ENCODE measurements around the gene POGZ. TPM values are rescaled to one million over a fixed set of nuclear protein-coding genes. Genes with fewer than 3 reads are reported as not detected.

The POGZ gene
- total and polyA plus RNA-seq, 3 experiments from 2014 or later, result 11.3 to 65.3 (median 60.1) TPM

DNA sequence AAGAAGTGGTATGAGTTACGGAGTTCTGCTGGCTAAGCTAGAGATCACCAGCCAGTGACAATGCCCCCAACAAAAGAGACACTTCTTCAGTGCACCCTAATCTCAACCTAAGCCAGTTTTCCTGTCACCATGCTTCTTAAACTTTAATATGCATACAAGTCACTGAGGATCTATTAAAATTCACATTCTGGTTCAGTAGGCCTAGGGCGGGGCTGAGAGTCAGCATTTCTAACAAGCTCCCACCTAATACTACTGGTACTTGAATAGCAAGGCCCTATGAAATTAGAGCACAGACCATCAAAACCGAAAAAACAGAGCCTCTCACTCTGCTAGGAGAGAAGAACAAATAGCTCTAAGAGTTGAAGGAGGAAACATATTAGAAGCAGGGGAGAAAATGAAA lies 52.0 kb downstream of the POGZ start:
- Mint-ChIP-seq H3K4me3 (no peak overlapping the region), H3K27ac (peak overlapping the region in 3 of 8 donors; percentile 63 to 93 (median 85))

DNA sequence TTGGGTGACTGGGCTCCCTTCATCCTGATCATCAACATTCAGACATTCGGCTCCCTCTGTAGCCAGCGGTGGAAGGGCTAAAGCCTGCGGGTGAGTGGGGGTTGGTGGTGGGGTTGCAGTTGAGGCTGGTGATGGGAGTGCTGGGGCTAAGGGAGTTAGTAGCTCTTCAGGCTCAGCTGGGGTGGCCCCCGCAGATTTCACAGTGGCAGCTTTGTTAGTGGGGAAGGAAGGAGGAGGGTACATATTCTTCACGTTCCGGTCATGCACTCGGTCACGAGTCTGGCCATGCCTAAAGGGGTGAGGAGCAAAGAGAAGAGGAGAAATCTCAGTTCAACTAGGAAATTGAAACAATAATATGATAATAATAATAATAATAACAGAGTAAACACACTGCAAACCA lies 53.1 kb downstream of the POGZ start:
- peaks cover 4 to 8% (median 7%) of the 10 kb centered on the region in 3 donors for H3K4me1 Mint-ChIP-seq
- H3K36me3 Mint-ChIP-seq, result peaks cover 0 to 93% (median 26%) of the 10 kb centered on the region in 3 donors
- peak overlapping the region in 3 of 8 donors; percentile 47 to 91 (median 77) for H3K27ac Mint-ChIP-seq
- no peak overlapping the region for H3K4me3 Mint-ChIP-seq
- Histone ChIP-seq H3K27ac (ENCODE audit: low read depth, low read length) (no peak overlapping the region), H3K27me3 (ENCODE audit: insufficient read depth, low read length, poor library complexity, severe bottlenecking) (no peaks in the 10 kb centered on the region), H3K4me1 (ENCODE audit: insufficient read depth, low read length) (peaks cover 3% of the 10 kb centered on the region), H3K9me3 (ENCODE audit: low read length) (no peaks in the 10 kb centered on the region), H3K4me3 (ENCODE audit: low read length) (no peak overlapping the region), H3K36me3 (ENCODE audit: insufficient read depth, low read length) (peaks cover 61% of the 10 kb centered on the region)
- H3K9me3 Mint-ChIP-seq, result no peaks in the 10 kb centered on the region
- no peak for DNase-seq
- no peaks in the 10 kb centered on the region for H3K27me3 Mint-ChIP-seq
- CTCF ChIA-PET, result no interaction called here
- POLR2A ChIA-PET, result no interaction called here

More for the DNA sequence above, 52.0 kb downstream of the POGZ start:
- no peak overlapping the region for H3K4me3 ChIP-seq (ENCODE audit: low read length)
- peaks cover 58% of the 10 kb centered on the region for H3K36me3 ChIP-seq (ENCODE audit: insufficient read depth, low read length)
- H3K27me3 Mint-ChIP-seq, result no peaks in the 10 kb centered on the region
- ChIA-PET POLR2A (no interaction called here), CTCF (interaction anchor here (1.0 kb wide), 1 partner anchor 11 kb away, joined by 4 read pairs; no protein-coding TSS in a partner anchor)
- no peaks in the 10 kb centered on the region for H3K9me3 Mint-ChIP-seq
- no peaks in the 10 kb centered on the region for H3K4me1 Mint-ChIP-seq
- no peaks in the 10 kb centered on the region for H3K27me3 ChIP-seq (ENCODE audit: insufficient read depth, low read length, poor library complexity, severe bottlenecking)
- no peaks in the 10 kb centered on the region for H3K4me1 ChIP-seq (ENCODE audit: insufficient read depth, low read length)
- no peak for DNase-seq
- no peak overlapping the region for H3K27ac ChIP-seq (ENCODE audit: low read depth, low read length)
- peaks cover 0 to 92% (median 30%) of the 10 kb centered on the region in 3 donors for H3K36me3 Mint-ChIP-seq
- no peaks in the 10 kb centered on the region for H3K9me3 ChIP-seq (ENCODE audit: low read length)

DNA sequence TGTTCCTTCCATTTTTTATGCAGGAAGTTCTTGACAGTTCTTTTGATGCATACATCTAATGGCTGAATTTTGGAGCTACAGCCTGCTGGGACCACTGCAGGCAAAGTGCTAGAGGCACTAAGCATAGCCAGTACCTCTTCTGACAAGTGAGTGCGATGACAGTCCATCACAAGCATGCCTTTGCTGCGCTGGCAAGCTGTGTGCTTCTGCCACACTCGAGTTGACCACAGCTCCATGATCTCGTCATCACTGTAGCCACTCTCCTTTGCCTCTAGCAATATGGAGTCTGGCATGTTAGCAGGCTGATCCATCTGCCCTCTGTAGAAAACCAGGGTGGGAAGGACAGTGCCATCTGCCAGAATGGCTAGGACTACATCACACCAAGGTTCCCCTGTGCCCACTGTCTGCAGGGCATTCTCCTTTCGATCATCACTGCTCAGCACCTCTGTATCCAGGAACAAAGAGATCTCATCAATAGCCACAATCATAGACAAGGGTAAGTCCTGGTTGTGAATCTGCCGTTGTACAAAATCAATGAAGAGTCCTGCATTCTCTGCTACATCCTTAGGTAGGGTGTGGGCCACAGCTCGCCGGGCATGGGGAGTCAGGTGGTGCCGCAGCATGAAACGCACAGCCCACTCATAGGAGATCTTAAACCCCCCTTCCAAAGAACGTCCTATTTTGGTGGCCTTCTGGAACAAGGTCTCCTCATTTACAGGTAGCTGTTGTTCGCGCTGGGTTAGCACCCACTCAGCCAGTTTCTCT lies 53.9 kb downstream of the POGZ start:
- no peak for DNase-seq
- peaks cover 11% of the 10 kb centered on the region for H3K4me1 ChIP-seq (ENCODE audit: insufficient read depth, low read length)
- Mint-ChIP-seq H3K27me3 (no peaks in the 10 kb centered on the region), H3K4me3 (peak overlapping the region in 1 of 7 donors; percentile 7), H3K9me3 (no peaks in the 10 kb centered on the region), H3K27ac (peak overlapping the region in 5 of 8 donors; percentile 8 to 70 (median 28)), H3K36me3 (peaks cover 0 to 93% (median 20%) of the 10 kb centered on the region in 3 donors), H3K4me1 (peaks cover 12 to 16% (median 15%) of the 10 kb centered on the region in 3 donors)
- no peaks in the 10 kb centered on the region for H3K27me3 ChIP-seq (ENCODE audit: insufficient read depth, low read length, poor library complexity, severe bottlenecking)
- no peaks in the 10 kb centered on the region for H3K9me3 ChIP-seq (ENCODE audit: low read length)
- no peak overlapping the region for H3K27ac ChIP-seq (ENCODE audit: low read depth, low read length)
- CTCF ChIA-PET, result no interaction called here
- H3K4me3 ChIP-seq (ENCODE audit: low read length), result no peak overlapping the region
- peaks cover 61% of the 10 kb centered on the region for H3K36me3 ChIP-seq (ENCODE audit: insufficient read depth, low read length)
- POLR2A ChIA-PET, result no interaction called here

DNA sequence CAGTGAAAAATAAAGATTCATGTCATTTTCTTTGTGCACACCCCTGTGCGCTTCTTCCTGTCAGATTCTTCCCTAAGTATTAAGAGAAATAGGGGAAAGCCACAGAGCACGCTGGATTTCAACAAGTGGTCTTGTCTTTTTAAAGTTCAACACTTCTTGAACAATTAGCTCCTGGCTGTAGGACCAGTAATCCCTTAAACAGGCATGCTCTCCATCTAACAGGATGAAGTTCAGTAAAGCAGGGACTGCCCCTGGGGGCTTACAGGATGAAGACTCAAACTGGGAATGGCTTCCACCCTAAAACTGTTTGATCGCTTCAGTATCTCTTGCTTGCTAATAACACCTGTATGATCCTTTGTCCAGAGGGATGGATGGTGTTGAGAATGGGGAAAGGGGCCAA lies 55.7 kb downstream of the POGZ start:
- H3K9me3 ChIP-seq (ENCODE audit: low read length), result no peaks in the 10 kb centered on the region
- CTCF ChIA-PET, result interaction anchor here (0.6 kb wide), 1 partner anchor 329 kb away, joined by 3 read pairs; no protein-coding TSS in a partner anchor
- H3K36me3 ChIP-seq (ENCODE audit: insufficient read depth, low read length), result peaks cover 52% of the 10 kb centered on the region
- Mint-ChIP-seq H3K9me3 (no peaks in the 10 kb centered on the region), H3K4me1 (peaks cover 23 to 28% (median 27%) of the 10 kb centered on the region in 3 donors), H3K27ac (peak overlapping the region in 6 of 8 donors; percentile 1 to 76 (median 32)), H3K4me3 (peak overlapping the region in 1 of 7 donors; percentile 72), H3K36me3 (peaks cover 5 to 89% (median 17%) of the 10 kb centered on the region in 3 donors), H3K27me3 (no peaks in the 10 kb centered on the region)
- POLR2A ChIA-PET, result no interaction called here
- no peak overlapping the region for H3K27ac ChIP-seq (ENCODE audit: low read depth, low read length)
- H3K4me3 ChIP-seq (ENCODE audit: low read length), result no peak overlapping the region
- DNase-seq, result no peak
- H3K27me3 ChIP-seq (ENCODE audit: insufficient read depth, low read length, poor library complexity, severe bottlenecking), result no peaks in the 10 kb centered on the region
- H3K4me1 ChIP-seq (ENCODE audit: insufficient read depth, low read length), result peaks cover 17% of the 10 kb centered on the region

DNA sequence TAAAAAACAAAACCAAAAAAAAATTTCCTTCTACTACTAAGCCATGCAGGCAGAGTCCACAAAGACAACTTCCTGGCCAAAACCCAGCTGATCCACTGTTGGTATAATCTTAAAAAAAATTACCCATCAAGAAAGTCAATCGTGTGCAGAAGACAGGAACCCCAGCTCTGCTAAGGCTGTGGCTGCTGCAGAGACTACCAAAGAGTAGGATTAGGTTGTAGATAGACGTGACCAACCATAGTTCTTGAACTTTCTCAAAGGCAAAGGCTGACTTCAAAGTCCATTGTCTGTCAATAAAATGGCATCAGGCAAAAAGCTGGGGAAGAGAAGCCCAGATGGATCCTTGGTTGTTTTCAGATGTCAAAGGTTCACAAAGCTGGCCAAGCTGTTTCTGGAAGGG lies 56.5 kb downstream of the POGZ start:
- Mint-ChIP-seq H3K4me3 (peak overlapping the region in 2 of 7 donors; percentile 36 to 89), H3K4me1 (peaks cover 25 to 28% (median 27%) of the 10 kb centered on the region in 3 donors), H3K27ac (peak overlapping the region in 5 of 8 donors; percentile 56 to 99 (median 86))

DNA sequence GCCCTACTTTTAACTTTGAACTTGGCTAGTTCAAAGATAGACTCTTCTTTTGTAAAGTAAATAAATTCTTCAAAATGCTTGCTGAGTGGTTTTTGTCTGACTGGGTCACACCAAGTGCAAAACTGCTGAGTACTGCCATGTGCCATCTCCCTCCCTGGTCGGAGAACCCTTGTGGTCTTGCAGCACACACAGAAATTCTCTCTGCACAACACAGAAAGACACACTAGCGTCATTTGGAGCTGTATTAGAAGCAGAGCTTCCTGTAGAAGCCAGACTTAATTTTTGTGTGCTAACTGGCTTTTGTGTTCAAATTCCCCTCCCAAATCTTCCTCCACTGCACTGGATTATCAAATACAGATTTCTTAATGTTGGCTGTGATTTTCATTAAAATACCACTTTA lies 57.4 kb downstream of the POGZ start:
- Mint-ChIP-seq H3K9me3 (no peaks in the 10 kb centered on the region), H3K27me3 (no peaks in the 10 kb centered on the region), H3K4me3 (peak overlapping the region in 6 of 7 donors; percentile 3 to 89 (median 41)), H3K36me3 (peaks cover 5 to 73% (median 12%) of the 10 kb centered on the region in 3 donors), H3K27ac (peak overlapping the region in 7 of 8 donors; percentile 56 to 99 (median 80)), H3K4me1 (peaks cover 25 to 28% (median 27%) of the 10 kb centered on the region in 3 donors)
- Histone ChIP-seq H3K36me3 (ENCODE audit: insufficient read depth, low read length) (peaks cover 44% of the 10 kb centered on the region), H3K9me3 (ENCODE audit: low read length) (no peaks in the 10 kb centered on the region), H3K4me3 (ENCODE audit: low read length) (no peak overlapping the region), H3K27me3 (ENCODE audit: insufficient read depth, low read length, poor library complexity, severe bottlenecking) (no peaks in the 10 kb centered on the region), H3K27ac (ENCODE audit: low read depth, low read length) (no peak overlapping the region), H3K4me1 (ENCODE audit: insufficient read depth, low read length) (peaks cover 17% of the 10 kb centered on the region)
- ChIA-PET POLR2A (no interaction called here), CTCF (no interaction called here)
- DNase-seq, result no peak

More for the DNA sequence above, 56.5 kb downstream of the POGZ start:
- Mint-ChIP-seq H3K36me3 (peaks cover 5 to 80% (median 17%) of the 10 kb centered on the region in 3 donors), H3K27me3 (no peaks in the 10 kb centered on the region), H3K9me3 (no peaks in the 10 kb centered on the region)
- DNase-seq, result no peak
- Histone ChIP-seq H3K4me3 (ENCODE audit: low read length) (no peak overlapping the region), H3K4me1 (ENCODE audit: insufficient read depth, low read length) (peaks cover 17% of the 10 kb centered on the region), H3K9me3 (ENCODE audit: low read length) (no peaks in the 10 kb centered on the region), H3K27ac (ENCODE audit: low read depth, low read length) (no peak overlapping the region), H3K36me3 (ENCODE audit: insufficient read depth, low read length) (peaks cover 48% of the 10 kb centered on the region), H3K27me3 (ENCODE audit: insufficient read depth, low read length, poor library complexity, severe bottlenecking) (no peaks in the 10 kb centered on the region)
- ChIA-PET CTCF (no interaction called here), POLR2A (interaction anchor here (0.6 kb wide), 2 partner anchors 10 to 152 kb away, joined by 3 to 4 read pairs; no protein-coding TSS in a partner anchor)

DNA sequence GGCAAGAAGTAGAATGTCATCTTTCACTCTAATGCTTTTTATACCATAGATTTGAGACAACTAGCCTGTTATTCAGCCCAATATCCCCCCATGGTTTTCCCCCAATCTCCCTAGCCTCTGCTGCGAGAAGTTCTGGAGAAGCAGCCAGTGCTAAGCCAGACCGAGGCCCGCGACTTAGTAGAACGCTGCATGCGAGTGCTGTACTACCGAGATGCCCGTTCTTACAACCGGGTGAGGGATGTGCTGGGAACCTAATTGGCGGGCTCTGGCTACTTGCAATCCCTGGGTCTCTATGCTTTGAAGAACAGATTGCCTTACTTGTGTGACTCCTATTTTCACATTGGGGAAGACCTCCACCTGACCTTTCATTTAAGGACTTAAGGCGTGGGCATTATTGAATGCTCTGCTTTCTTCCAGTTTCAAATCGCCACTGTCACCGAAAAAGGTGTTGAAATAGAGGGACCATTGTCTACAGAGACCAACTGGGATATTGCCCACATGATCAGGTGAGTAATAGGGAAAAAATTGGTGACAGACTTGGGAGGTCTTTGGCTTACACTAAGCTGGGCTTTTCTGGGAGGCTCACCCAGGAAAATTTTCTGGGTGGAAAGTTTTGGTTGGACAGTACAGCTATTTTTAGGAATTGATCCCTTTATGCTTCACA lies 58.0 kb downstream of the POGZ start:
- H3K4me3 Mint-ChIP-seq, result peak overlapping the region; percentile 89 to 96 (median 95)
- ChIA-PET POLR2A (no interaction called here), CTCF (no interaction called here)
- peaks cover 5 to 67% (median 11%) of the 10 kb centered on the region in 3 donors for H3K36me3 Mint-ChIP-seq
- Histone ChIP-seq H3K9me3 (ENCODE audit: low read length) (no peaks in the 10 kb centered on the region), H3K27me3 (ENCODE audit: insufficient read depth, low read length, poor library complexity, severe bottlenecking) (no peaks in the 10 kb centered on the region), H3K4me3 (ENCODE audit: low read length) (no peak overlapping the region), H3K4me1 (ENCODE audit: insufficient read depth, low read length) (peaks cover 17% of the 10 kb centered on the region), H3K27ac (ENCODE audit: low read depth, low read length) (no peak overlapping the region), H3K36me3 (ENCODE audit: insufficient read depth, low read length) (peaks cover 43% of the 10 kb centered on the region)
- no peaks in the 10 kb centered on the region for H3K27me3 Mint-ChIP-seq
- H3K9me3 Mint-ChIP-seq, result no peaks in the 10 kb centered on the region
- DNase-seq, result no peak
- peak overlapping the region; percentile 89 to 100 (median 99) for H3K27ac Mint-ChIP-seq
- H3K4me1 Mint-ChIP-seq, result peaks cover 25 to 28% (median 27%) of the 10 kb centered on the region in 3 donors

Measured in CD8-positive, alpha-beta memory T cell (primary cell).